HG03558 (cell line): ENCODE data around the gene TMEM238L.
"Not testable (repeated sequence)": the region's sequence is repeated elsewhere in the genome, so short reads cannot be mapped to it uniquely, and the experiment has no call there.

Experiments used
- ATAC-seq: cut with Tn5 transposase; IDR thresholded peaks from one replicate; pipeline ENCODE4 v1.9.1; 2021; ENCODE audit warnings: moderate number of reproducible peaks; ENCODE audit not compliant: unreplicated experiment; ENCODE audit errors: extremely low read depth

The TMEM238L gene

GRCh38 chr17:10803830-10804475 lies at the start of gene TMEM238L:
TSS of gene TMEM238L (minus strand) at chr17:10804099. CDS start at chr17:10803963, 136 bp downstream.
- ATAC-seq: no peak

GRCh38 chr17:10846636-10847035 lies 42.7 kb upstream of the TMEM238L start:
- not testable (repeated sequence) for ATAC-seq

GRCh38 chr17:10845388-10845751 lies 41.5 kb upstream of the TMEM238L start:
- no peak for ATAC-seq

- ATAC-seq: no peak
These were observed 40.9 kb upstream of the TMEM238L start for GRCh38 chr17:10844621-10845387.

- no peak for ATAC-seq
These were observed 39.9 kb upstream of the TMEM238L start for GRCh38 chr17:10843811-10844210.

GRCh38 chr17:10842658-10843057 lies 38.8 kb upstream of the TMEM238L start:
- ATAC-seq: no peak

- ATAC-seq: no peak
These were observed 34.8 kb upstream of the TMEM238L start for GRCh38 chr17:10838682-10839081.

- ATAC-seq: no peak
These were observed 34.0 kb upstream of the TMEM238L start, which contains the start of gene PIRT for GRCh38 chr17:10837921-10838320. TSS of gene PIRT (minus strand) at chr17:10838087. CDS start at chr17:10825645, 12,442 bp downstream.

- ATAC-seq: no peak
These were observed 33.2 kb upstream of the TMEM238L start for GRCh38 chr17:10836966-10837590.

- no peak for ATAC-seq
These were observed 32.2 kb upstream of the TMEM238L start for GRCh38 chr17:10836145-10836544.

- ATAC-seq: no peak
These were observed 27.8 kb upstream of the TMEM238L start for GRCh38 chr17:10831696-10832095.

- ATAC-seq: no peak
These were observed 24.1 kb upstream of the TMEM238L start for GRCh38 chr17:10827898-10828552.

- ATAC-seq: no peak
These were observed 21.0 kb upstream of the TMEM238L start for GRCh38 chr17:10824874-10825273.

GRCh38 chr17:10821770-10822169 lies 17.9 kb upstream of the TMEM238L start:
- no peak for ATAC-seq

GRCh38 chr17:10821054-10821453 lies 17.2 kb upstream of the TMEM238L start:
- ATAC-seq: no peak

- no peak for ATAC-seq
These were observed 11.4 kb upstream of the TMEM238L start for GRCh38 chr17:10815319-10815718.

- ATAC-seq: no peak
These were observed 10.2 kb upstream of the TMEM238L start for GRCh38 chr17:10814075-10814474.

- ATAC-seq: no peak
These were observed 8.8 kb upstream of the TMEM238L start for GRCh38 chr17:10812674-10813073.

- ATAC-seq: no peak
These were observed 5.7 kb upstream of the TMEM238L start for GRCh38 chr17:10809605-10810004.

- ATAC-seq: no peak
These were observed 3.8 kb upstream of the TMEM238L start for GRCh38 chr17:10807704-10808128.
